Measurements from ENCODE around the gene DNASE2. TPM values are rescaled to one million over a fixed set of nuclear protein-coding genes. Genes with fewer than 3 reads are reported as not detected.

The DNASE2 gene
- total RNA-seq, 1 experiment from 2014 or later: 35.7 TPM

- CTCF ChIA-PET: interaction anchor here (0.5 to 1.4 kb wide), 2 partner anchors 35 to 39 kb away, joined by 3 to 4 read pairs; no protein-coding TSS in a partner anchor
- Mint-ChIP-seq H3K4me3 (no peak overlapping the region), H3K27me3 (ENCODE audit: low read depth) (no peaks in the 10 kb centered on the region), H3K27ac (no peak overlapping the region), H3K36me3 (peaks cover 46% of the 10 kb centered on the region), H3K9me3 (no peaks in the 10 kb centered on the region), H3K4me1 (peaks cover 16% of the 10 kb centered on the region)
- DNase-seq (ENCODE audit: low spot score) (no peak), ATAC-seq (no peak)
- POLR2A ChIA-PET: interaction anchor here (0.5 to 1.4 kb wide), 3 partner anchors 22 to 132 kb away, joined by 3 to 4 read pairs (median 3); no protein-coding TSS in a partner anchor
- TF ChIP-seq RORB (CRISPR knock-in tag; IDR thresholded peaks at IDR 0.05) (no peak), CREM (CRISPR knock-in tag; IDR thresholded peaks at IDR 0.05) (no peak), ELF4 (CRISPR knock-in tag; IDR thresholded peaks at IDR 0.05; ENCODE audit: low read depth) (no peak)
Observed at GRCh38 chr19:12930002-12930645, 48.9 kb upstream of the DNASE2 start.

GRCh38 chr19:12924621-12925310 lies 43.5 kb upstream of the DNASE2 start:
- DNase-seq (ENCODE audit: low spot score) (no peak), ATAC-seq (no peak)
- Mint-ChIP-seq H3K27ac (no peak overlapping the region), H3K27me3 (ENCODE audit: low read depth) (no peaks in the 10 kb centered on the region), H3K4me3 (no peak overlapping the region), H3K36me3 (peaks cover 64% of the 10 kb centered on the region), H3K9me3 (no peaks in the 10 kb centered on the region), H3K4me1 (no peaks in the 10 kb centered on the region)
- ChIA-PET POLR2A (no interaction called here), CTCF (interaction anchor here (1.5 kb wide), 1 partner anchor 40 kb away, joined by 3 read pairs; no protein-coding TSS in a partner anchor)
- no peak for TF ChIP-seq GABPB1 (CRISPR knock-in tag; IDR thresholded peaks at IDR 0.05)
- TF ChIP-seq CREB1 (CRISPR knock-in tag; IDR thresholded peaks at IDR 0.05): no peak
- no peak for TF ChIP-seq IRF1 (CRISPR knock-in tag; IDR thresholded peaks at IDR 0.05)
- no peak for TF ChIP-seq ZNF281 (CRISPR knock-in tag; IDR thresholded peaks at IDR 0.05)
- no peak for TF ChIP-seq E2F1 (CRISPR knock-in tag; IDR thresholded peaks at IDR 0.05)
- no peak for TF ChIP-seq USF1 (CRISPR knock-in tag; IDR thresholded peaks at IDR 0.05)
- no peak for TF ChIP-seq RELA (CRISPR knock-in tag; IDR thresholded peaks at IDR 0.05; ENCODE audit: borderline replicate concordance)
- TF ChIP-seq E2F4 (CRISPR knock-in tag; IDR thresholded peaks at IDR 0.05; ENCODE audit: borderline replicate concordance, low read depth): no peak
- TF ChIP-seq JAZF1 (CRISPR knock-in tag; IDR thresholded peaks at IDR 0.05): no peak
- no peak for TF ChIP-seq STAT6 (CRISPR knock-in tag; conservative IDR thresholded peaks at IDR 0.05; ENCODE audit: low read depth)
- no peak for TF ChIP-seq FOXJ3 (CRISPR knock-in tag; IDR thresholded peaks at IDR 0.05; ENCODE audit: borderline replicate concordance)
- no peak for TF ChIP-seq FOXP4 (CRISPR knock-in tag; IDR thresholded peaks at IDR 0.05)
- TF ChIP-seq ZNF532 (CRISPR knock-in tag; IDR thresholded peaks at IDR 0.05; ENCODE audit: borderline replicate concordance): no peak
